ENCODE measurements around the gene LMNB1.

- no peak for TF ChIP-seq CTCF (IDR thresholded peaks at IDR 0.05; ENCODE audit: low read depth, low read length)
- TF ChIP-seq POLR2A (IDR thresholded peaks at IDR 0.05; ENCODE audit: extremely low read depth, insufficient read length): no peak
- no peak for TF ChIP-seq MAX (IDR thresholded peaks at IDR 0.05; ENCODE audit: low read depth, low read length)
Measured at GRCh38 chr5:126855266-126855665, 78.3 kb downstream of the LMNB1 start.
